ENCODE data around the gene KCNMA1.

DNA sequence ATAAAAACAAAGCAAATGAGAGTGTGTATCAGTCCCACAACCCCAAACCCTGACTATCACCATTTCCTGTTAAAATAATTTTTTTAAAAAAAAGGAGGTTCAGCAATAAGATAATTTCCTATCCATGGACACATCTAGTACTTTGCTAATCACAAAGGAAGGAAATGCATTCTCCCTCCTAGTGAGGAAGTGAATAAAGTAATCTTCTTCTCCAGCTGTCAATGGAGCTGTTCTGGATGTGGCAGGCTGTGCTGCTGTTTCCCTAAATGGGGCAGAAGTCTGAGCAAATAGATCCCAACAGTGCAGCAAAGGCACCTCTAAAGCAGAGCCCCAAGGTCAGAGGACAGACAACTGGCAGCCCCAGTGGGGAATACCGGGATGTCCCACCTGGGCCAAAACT lies 540.0 kb downstream of the KCNMA1 start:
- TF ChIP-seq, protein P1, sequence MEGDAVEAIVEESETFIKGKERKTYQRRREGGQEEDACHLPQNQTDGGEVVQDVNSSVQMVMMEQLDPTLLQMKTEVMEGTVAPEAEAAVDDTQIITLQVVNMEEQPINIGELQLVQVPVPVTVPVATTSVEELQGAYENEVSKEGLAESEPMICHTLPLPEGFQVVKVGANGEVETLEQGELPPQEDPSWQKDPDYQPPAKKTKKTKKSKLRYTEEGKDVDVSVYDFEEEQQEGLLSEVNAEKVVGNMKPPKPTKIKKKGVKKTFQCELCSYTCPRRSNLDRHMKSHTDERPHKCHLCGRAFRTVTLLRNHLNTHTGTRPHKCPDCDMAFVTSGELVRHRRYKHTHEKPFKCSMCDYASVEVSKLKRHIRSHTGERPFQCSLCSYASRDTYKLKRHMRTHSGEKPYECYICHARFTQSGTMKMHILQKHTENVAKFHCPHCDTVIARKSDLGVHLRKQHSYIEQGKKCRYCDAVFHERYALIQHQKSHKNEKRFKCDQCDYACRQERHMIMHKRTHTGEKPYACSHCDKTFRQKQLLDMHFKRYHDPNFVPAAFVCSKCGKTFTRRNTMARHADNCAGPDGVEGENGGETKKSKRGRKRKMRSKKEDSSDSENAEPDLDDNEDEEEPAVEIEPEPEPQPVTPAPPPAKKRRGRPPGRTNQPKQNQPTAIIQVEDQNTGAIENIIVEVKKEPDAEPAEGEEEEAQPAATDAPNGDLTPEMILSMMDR (IDR thresholded peaks at IDR 0.05; ENCODE audit: insufficient read depth, low read length, poor library complexity, severe bottlenecking) = no peak
- no peak for TF ChIP-seq EZH2phosphoT487 (conservative IDR thresholded peaks at IDR 0.05; ENCODE audit: low read length)

All from SU-DHL-6 (cell line).